Skeletal muscle tissue (tissue), 4 donors: ENCODE measurements around the gene ACSL1. TPM values are rescaled to one million over a fixed set of nuclear protein-coding genes. Genes with fewer than 3 reads are reported as not detected.
"Not testable (repeated sequence)": the region's sequence is repeated elsewhere in the genome, so short reads cannot be mapped to it uniquely, and the experiment has no call there.

Experiments
- H3K27ac ChIP-seq: one replicate; pipeline ENCODE4 v1.7.0; 2013; ENCODE audit warnings: mild to moderate bottlenecking, low read depth, low read length, inconsistent platforms
- H3K27me3 ChIP-seq, 3 donors: one replicate each; pipeline ENCODE4 v1.7.0; 2013; ENCODE audit warnings: low read length in 3 of 3; ENCODE audit not compliant: control insufficient read depth in 3 of 3, insufficient read depth in 3 of 3
- H3K36me3 ChIP-seq, 3 donors: one replicate each; pipeline ENCODE4 v1.7.0; 2013; ENCODE audit warnings: low read length in 3 of 3; ENCODE audit not compliant: control insufficient read depth in 3 of 3, insufficient read depth in 3 of 3
- H3K4me1 ChIP-seq, 3 donors: one replicate each; pipeline ENCODE4 v1.7.0; 2013; ENCODE audit warnings: low read length in 3 of 3, mild to moderate bottlenecking in 3 of 3; ENCODE audit not compliant: control insufficient read depth in 3 of 3, insufficient read depth in 3 of 3
- H3K4me3 ChIP-seq, 3 donors: one replicate each; pipeline ENCODE4 v1.7.0; 2013; ENCODE audit warnings: low read length in 3 of 3
- H3K9ac ChIP-seq, 3 donors: one replicate each; pipeline ENCODE4 v1.7.0; 2013; ENCODE audit warnings: low read length in 3 of 3, mild to moderate bottlenecking in 3 of 3, moderate library complexity in 2 of 3, low read depth in 1 of 3
- H3K9me3 ChIP-seq, 3 donors: one replicate each; pipeline ENCODE4 v1.7.0; 2013; ENCODE audit warnings: low read length in 3 of 3; ENCODE audit not compliant: control insufficient read depth in 3 of 3
- total RNA-seq: library from RNA; depleted of rRNA; stranded (reverse); fragments of >200 nt; gene quantifications from one replicate; pipeline ENCODE4 v1.2.3, GENCODE V29; 2014
- donor health status: Osteomylitis.

The ACSL1 gene
- total RNA-seq, 1 donor from 2014 or later: 123 TPM

GRCh38 chr4:184739575-184739974 lies 86.2 kb downstream of the ACSL1 start:
- H3K9me3 ChIP-seq, H3K9ac ChIP-seq, H3K36me3 ChIP-seq, H3K4me3 ChIP-seq, H3K4me1 ChIP-seq, H3K27ac ChIP-seq, H3K27me3 ChIP-seq: not testable (repeated sequence)

GRCh38 chr4:184734758-184735157 lies 91.0 kb downstream of the ACSL1 start:
- Histone ChIP-seq H3K9ac (peak overlapping the region; percentile 35 to 77 (median 75)), H3K27ac (peak overlapping the region; percentile 67), H3K9me3 (no peaks in the 10 kb centered on the region), H3K4me1 (peaks cover 8 to 10% (median 8%) of the 10 kb centered on the region in 3 donors), H3K36me3 (no peaks in the 10 kb centered on the region), H3K27me3 (no peaks in the 10 kb centered on the region), H3K4me3 (peak overlapping the region; percentile 84 to 89 (median 88))

GRCh38 chr4:184733654-184734524 lies 91.9 kb downstream of the ACSL1 start, which contains the start of gene CENPU:
Gene CENPU, minus strand, starts transcription at chr4:184734096. Its CDS starts 34 bp downstream, at chr4:184734062.
- no peaks in the 10 kb centered on the region for H3K9me3 ChIP-seq
- no peaks in the 10 kb centered on the region for H3K36me3 ChIP-seq
- H3K4me3 ChIP-seq: peak within 1 kb of the TSS; percentile 87 to 89 (median 88)
- H3K27me3 ChIP-seq: no peaks in the 10 kb centered on the region
- H3K9ac ChIP-seq: peak within 1 kb of the TSS; percentile 67 to 77 (median 75)
- H3K4me1 ChIP-seq: peaks cover 8 to 10% (median 8%) of the 10 kb centered on the region in 3 donors
- H3K27ac ChIP-seq: peak within 1 kb of the TSS; percentile 67

GRCh38 chr4:184732126-184732525 lies 93.6 kb downstream of the ACSL1 start:
- Histone ChIP-seq H3K36me3 (no peaks in the 10 kb centered on the region), H3K9ac (no peak overlapping the region), H3K4me3 (no peak overlapping the region), H3K9me3 (no peaks in the 10 kb centered on the region), H3K4me1 (peaks cover 8 to 10% (median 8%) of the 10 kb centered on the region in 3 donors), H3K27me3 (no peaks in the 10 kb centered on the region), H3K27ac (no peak overlapping the region)

GRCh38 chr4:184731056-184731455 lies 94.7 kb downstream of the ACSL1 start:
- Histone ChIP-seq H3K9ac (no peak overlapping the region), H3K36me3 (no peaks in the 10 kb centered on the region), H3K4me3 (no peak overlapping the region), H3K4me1 (peaks cover 8 to 10% (median 8%) of the 10 kb centered on the region in 3 donors), H3K9me3 (no peaks in the 10 kb centered on the region), H3K27ac (no peak overlapping the region), H3K27me3 (no peaks in the 10 kb centered on the region)

- H3K27ac ChIP-seq: no peak overlapping the region
- H3K36me3 ChIP-seq: no peaks in the 10 kb centered on the region
- no peaks in the 10 kb centered on the region for H3K9me3 ChIP-seq
- peak overlapping the region in 1 of 3 donors; percentile 40 for H3K9ac ChIP-seq
- no peak overlapping the region for H3K4me3 ChIP-seq
- H3K27me3 ChIP-seq: no peaks in the 10 kb centered on the region
- H3K4me1 ChIP-seq: peaks cover 8 to 10% (median 8%) of the 10 kb centered on the region in 3 donors
Measured at GRCh38 chr4:184729946-184730345, 95.8 kb downstream of the ACSL1 start.

GRCh38 chr4:184728858-184729257 lies 96.9 kb downstream of the ACSL1 start:
- no peak overlapping the region for H3K4me3 ChIP-seq
- no peaks in the 10 kb centered on the region for H3K27me3 ChIP-seq
- H3K9ac ChIP-seq: no peak overlapping the region
- H3K9me3 ChIP-seq: no peaks in the 10 kb centered on the region
- H3K4me1 ChIP-seq: peaks cover 8 to 9% (median 8%) of the 10 kb centered on the region in 3 donors
- H3K27ac ChIP-seq: no peak overlapping the region
- H3K36me3 ChIP-seq: no peaks in the 10 kb centered on the region

- H3K27me3 ChIP-seq: no peaks in the 10 kb centered on the region
- H3K9me3 ChIP-seq: no peaks in the 10 kb centered on the region
- H3K4me3 ChIP-seq: no peak overlapping the region
- no peak overlapping the region for H3K27ac ChIP-seq
- no peak overlapping the region for H3K9ac ChIP-seq
- H3K36me3 ChIP-seq: no peaks in the 10 kb centered on the region
- no peaks in the 10 kb centered on the region for H3K4me1 ChIP-seq
Measured at GRCh38 chr4:184727430-184727829, 98.3 kb downstream of the ACSL1 start.

- Histone ChIP-seq H3K9me3 (peaks cover 0 to 3% (median 0%) of the 10 kb centered on the region in 3 donors), H3K4me3 (no peak overlapping the region), H3K36me3 (no peaks in the 10 kb centered on the region), H3K4me1 (no peaks in the 10 kb centered on the region), H3K27ac (no peak overlapping the region), H3K9ac (no peak overlapping the region), H3K27me3 (no peaks in the 10 kb centered on the region)
Measured at GRCh38 chr4:184722798-184723197, 103.0 kb downstream of the ACSL1 start.

- no peaks in the 10 kb centered on the region for H3K4me1 ChIP-seq
- H3K27ac ChIP-seq: no peak overlapping the region
- H3K9ac ChIP-seq: no peak overlapping the region
- no peaks in the 10 kb centered on the region for H3K36me3 ChIP-seq
- H3K27me3 ChIP-seq: no peaks in the 10 kb centered on the region
- no peak overlapping the region for H3K4me3 ChIP-seq
- peaks cover 0 to 3% (median 0%) of the 10 kb centered on the region in 3 donors for H3K9me3 ChIP-seq
Measured at GRCh38 chr4:184721254-184721653, 104.5 kb downstream of the ACSL1 start.
